AG09319 (cell line): ENCODE results near the gene WNK2.

Source experiments
- DNase-seq: peaks from one replicate; pipeline ENCODE4 v3.0.0-alpha.2; 2010; ENCODE audit warnings: low read depth; ENCODE audit errors: extremely low read depth
- TF ChIP-seq, protein P1 (sequence below): IDR thresholded peaks from 2 replicates; pipeline ENCODE4 v1.5.1; 2011; ENCODE audit warnings: low read depth, mild to moderate bottlenecking, inconsistent platforms, low read length, moderate library complexity

The WNK2 gene

DNA sequence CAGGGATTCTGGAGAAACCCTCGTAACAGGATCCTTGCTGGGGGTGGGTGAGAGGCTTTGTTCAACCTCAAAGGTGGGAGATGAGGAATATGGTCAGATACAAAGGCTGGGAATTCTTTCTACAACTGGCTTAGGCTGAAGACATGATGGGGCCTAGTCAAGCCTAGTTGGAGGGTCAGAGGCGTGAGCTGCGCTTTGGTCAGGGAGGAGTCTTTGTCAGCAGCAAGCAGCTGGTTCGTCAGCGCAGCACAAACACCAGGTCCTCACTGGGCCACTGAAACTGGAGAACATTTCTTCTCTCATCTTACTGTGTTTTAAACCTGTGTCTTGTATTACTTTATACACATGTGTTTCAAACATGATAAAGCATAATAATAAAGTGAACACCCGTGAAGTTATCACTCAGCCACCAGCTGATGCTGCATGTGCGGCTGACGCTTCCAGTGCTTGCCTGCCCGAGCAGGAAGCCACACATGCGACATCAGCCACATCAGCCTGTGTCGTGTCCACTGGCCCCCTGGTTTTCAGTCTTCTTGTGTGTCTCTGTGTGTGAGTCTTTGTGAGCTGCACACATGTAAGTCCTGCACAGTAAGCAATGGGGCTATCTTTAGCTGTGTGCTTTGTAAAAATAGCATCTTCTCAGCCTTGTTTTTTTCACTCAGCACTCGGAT, 81.5 kb downstream of the WNK2 start:
- DNase-seq, result no peak
- TF ChIP-seq, protein P1, sequence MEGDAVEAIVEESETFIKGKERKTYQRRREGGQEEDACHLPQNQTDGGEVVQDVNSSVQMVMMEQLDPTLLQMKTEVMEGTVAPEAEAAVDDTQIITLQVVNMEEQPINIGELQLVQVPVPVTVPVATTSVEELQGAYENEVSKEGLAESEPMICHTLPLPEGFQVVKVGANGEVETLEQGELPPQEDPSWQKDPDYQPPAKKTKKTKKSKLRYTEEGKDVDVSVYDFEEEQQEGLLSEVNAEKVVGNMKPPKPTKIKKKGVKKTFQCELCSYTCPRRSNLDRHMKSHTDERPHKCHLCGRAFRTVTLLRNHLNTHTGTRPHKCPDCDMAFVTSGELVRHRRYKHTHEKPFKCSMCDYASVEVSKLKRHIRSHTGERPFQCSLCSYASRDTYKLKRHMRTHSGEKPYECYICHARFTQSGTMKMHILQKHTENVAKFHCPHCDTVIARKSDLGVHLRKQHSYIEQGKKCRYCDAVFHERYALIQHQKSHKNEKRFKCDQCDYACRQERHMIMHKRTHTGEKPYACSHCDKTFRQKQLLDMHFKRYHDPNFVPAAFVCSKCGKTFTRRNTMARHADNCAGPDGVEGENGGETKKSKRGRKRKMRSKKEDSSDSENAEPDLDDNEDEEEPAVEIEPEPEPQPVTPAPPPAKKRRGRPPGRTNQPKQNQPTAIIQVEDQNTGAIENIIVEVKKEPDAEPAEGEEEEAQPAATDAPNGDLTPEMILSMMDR, result no peak

DNA sequence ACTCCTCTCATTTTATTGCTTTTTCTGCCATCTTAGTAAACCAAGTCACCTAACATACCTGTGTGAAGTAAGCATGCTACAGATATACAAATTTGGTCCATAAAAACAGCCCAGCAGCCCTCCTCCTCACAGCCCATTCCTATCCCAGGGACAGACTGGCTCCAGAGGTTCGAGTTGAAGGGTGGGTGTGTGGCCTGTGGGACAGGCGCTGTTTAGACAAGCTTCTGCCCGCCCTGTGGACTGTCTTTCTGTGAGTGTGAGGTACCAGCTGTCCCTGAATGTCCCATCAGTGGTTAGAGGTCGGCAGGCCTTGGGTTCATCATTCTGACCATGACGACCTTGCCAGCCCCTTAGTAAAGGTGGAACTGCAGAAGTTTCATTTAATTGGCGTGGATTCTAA, 82.0 kb downstream of the WNK2 start:
- no peak for DNase-seq
- TF ChIP-seq, protein P1, result no peak

DNA sequence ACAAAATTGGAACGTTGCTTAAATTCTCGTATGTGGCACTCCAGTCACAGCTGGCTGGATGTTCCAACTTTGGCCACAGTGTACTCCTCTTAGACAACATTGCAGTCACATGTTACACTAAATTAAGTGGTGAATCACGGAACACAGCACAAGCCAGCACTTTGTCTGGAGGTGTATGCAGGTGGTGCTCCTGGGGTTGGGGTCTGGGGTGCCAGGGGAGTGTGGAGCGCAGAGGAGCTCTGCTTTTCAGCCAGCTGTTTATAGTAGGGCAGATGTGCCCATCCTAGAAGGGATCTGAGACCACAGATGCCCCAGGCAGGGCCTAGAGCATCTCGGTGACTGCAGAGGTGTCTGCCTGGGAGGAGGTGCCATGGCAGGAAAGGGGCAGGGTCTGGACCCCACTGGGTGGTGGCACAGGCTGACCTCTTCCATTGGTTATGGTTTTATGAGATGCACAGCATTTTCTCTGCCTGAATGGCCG, 82.6 kb downstream of the WNK2 start:
- no peak for DNase-seq
- TF ChIP-seq, protein P1, result no peak

DNA sequence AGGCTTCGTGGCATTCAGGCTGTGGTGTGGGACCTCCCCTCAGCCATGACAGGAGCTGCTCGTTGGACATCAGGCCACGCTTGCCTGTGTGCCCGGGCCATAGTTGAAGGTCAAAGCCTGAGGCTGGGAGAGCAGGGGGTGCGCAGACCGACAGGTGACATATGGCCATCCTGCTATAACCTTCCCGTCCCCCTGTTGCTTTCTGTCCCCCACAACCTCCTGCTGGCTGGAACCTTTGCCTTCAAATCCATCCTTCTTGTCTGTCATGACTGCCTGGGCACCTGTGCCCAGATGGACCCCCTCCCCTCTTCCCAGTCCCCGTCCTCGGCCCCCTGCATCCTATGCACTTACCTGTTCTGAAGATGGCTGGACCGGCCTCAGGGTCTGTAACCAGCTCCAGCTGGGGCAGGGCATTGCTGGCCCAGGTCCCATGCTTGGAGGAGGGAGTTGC, 83.2 kb downstream of the WNK2 start:
- TF ChIP-seq, protein P1, result no peak
- DNase-seq, result no peak

DNA sequence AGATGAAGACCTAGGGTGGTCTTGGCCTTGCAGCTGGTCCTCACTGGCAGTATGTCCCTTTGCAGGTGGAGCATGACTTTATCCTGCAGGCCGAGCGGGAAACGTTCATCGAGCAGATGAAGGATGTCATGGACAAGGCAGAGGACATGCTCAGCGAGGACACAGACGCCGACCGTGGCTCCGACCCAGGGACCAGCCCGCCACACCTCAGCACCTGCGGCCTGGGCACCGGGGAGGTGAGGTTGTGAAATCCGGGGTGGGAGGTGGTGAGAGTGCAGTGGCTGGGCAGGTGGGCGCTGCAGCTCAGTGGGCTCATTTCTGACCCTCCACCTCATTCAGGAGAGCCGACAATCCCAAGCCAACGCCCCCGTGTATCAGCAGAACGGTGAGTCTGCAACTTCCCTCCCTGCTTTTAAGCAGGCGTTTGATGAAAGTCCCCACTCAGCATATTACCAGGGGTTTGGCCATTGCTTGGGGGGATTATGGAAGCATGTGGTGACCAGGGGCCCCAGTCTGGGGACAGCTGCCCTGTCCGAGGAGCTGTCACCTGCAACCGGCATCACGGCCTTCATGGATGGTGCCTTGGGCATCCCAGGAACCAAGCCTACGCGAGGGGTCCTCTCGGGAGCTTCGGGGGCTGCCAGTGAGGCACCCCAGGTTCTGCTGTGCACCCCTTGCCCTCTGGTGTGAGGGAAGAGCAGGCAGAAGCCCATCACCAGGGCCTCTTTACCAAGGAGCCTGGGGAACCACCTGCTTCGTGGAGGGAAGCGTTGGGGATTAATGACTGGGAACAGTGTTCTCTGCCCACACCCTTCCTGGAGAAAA, 84.0 kb downstream of the WNK2 start:
- TF ChIP-seq, protein P1, result no peak
- DNase-seq, result no peak

DNA sequence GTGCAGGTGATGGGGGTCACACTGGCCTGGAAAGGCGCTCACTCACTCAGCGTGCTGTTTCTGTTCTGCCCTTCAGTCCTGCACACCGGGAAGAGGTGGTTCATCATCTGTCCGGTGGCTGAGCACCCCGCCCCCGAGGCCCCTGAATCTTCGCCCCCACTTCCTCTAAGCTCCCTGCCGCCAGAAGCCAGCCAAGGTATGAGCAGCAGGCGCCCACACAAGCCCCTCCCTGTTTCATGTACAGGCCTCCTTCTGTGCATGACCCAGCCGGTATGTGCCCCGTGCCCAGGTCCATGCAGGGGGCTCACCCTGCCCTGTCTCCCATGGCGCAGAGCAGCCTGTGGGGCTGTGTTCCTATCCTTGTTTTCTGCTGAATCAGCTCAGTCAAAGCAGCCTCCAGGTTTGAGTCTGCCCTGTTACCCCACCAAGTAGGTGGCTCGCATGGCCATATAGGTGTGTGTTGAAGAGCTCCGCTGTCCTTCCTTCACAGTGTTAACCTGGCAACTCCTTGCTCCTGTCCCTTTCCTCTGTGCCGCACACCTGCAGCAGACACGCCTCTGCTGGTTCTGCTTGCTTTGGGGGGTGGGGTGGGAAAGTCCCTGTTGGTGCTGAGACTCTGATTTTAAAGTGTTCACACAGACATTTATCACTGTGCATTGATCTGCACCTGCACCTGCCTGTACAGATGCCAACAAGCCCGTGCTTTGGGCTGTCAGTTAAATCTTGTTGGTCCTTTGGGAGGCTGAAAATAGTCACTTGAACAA, 84.8 kb downstream of the WNK2 start:
- TF ChIP-seq, protein P1, result no peak
- DNase-seq, result no peak
